Neural crest cell (in vitro differentiated cells): ENCODE data around the gene STXBP3. TPM values are rescaled to one million over a fixed set of nuclear protein-coding genes. Genes with fewer than 3 reads are reported as not detected.

Experiments
- DNase-seq: peaks from one replicate; pipeline ENCODE4 v3.0.0; 2021; ENCODE audit warnings: low read depth, mixed read lengths, low spot score
- H3K27ac Mint-ChIP-seq: one replicate; pipeline ENCODE4 v1.8.0; 2021; ENCODE audit warnings: mild to moderate bottlenecking, mixed read lengths; ENCODE audit not compliant: unreplicated experiment
- H3K27me3 Mint-ChIP-seq: 2 replicates; pipeline ENCODE4 v1.8.0; 2021; ENCODE audit warnings: low read depth, mild to moderate bottlenecking, mixed read lengths
- H3K36me3 Mint-ChIP-seq: 2 replicates; pipeline ENCODE4 v1.8.0; 2021; ENCODE audit warnings: low read depth, mild to moderate bottlenecking, mixed read lengths
- H3K4me1 Mint-ChIP-seq: 2 replicates; pipeline ENCODE4 v1.8.0; 2021; ENCODE audit warnings: mixed read lengths
- H3K4me3 Mint-ChIP-seq: one replicate; pipeline ENCODE4 v1.8.0; 2021; ENCODE audit warnings: mild to moderate bottlenecking, mixed read lengths
- H3K9me3 Mint-ChIP-seq: 2 replicates; pipeline ENCODE4 v1.8.0; 2021; ENCODE audit warnings: mixed read lengths
- total RNA-seq: library from RNA; stranded (reverse); gene quantifications from 2 replicates; pipeline ENCODE4 v1.2.1, GENCODE V29; 2021
- TF ChIP-seq, protein P1 (sequence below): fragments of 200-600 bp; sonication (generic); conservative IDR thresholded peaks from 2 replicates; pipeline ENCODE4 v1.5.0; 2021; ENCODE audit warnings: antibody characterized with exemption, mild to moderate bottlenecking

The STXBP3 gene
- total RNA-seq, 1 donor from 2014 or later: 32.2 TPM

DNA sequence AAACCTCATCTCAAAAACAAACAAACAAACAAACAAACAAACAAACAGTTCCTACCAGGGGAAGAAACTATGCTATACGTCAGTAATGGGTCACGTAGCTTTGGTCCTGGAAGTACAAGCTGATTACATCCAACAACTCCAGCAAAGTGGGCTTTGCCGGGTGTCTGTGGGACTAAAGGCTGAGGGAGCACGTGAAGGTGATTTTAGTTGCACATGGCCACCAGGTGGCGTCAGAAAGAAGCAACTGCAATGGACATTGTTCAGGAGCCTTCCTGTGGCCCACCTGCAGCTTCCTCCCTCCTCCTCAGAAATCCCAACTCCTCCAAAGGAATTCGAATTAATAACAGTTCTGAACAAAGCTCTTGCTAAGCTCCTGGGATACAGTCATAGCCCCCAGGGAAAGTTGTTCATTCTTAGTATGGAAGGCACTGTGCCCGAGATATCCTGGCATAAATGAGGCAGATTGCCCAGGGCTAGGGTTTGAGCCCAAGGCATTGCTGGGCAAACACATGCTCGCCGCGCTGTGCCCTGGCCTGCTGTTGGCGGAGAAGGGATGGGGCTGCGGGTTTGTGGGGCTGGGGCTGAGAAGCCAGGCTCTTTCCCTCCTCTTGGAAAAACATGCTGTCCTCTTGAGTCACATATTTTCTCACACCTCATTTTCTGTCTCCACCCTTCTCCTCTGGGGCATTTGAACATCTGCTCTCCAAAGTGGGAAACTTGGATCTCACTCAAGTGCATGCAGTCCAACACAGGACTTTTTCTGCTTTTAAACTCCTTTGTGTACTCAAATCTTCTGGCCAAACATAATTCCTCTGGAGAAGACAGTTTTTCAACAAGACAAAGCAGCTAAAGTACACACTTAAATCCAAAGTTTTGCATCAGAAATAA is 81.8 kb downstream of the STXBP3 start:
- Mint-ChIP-seq H3K36me3 (no peaks in the 10 kb centered on the region), H3K4me1 (peaks cover 6% of the 10 kb centered on the region), H3K9me3 (no peaks in the 10 kb centered on the region), H3K27me3 (no peaks in the 10 kb centered on the region), H3K27ac (peak overlapping the region; percentile 57), H3K4me3 (no peak overlapping the region)
- TF ChIP-seq, protein P1, sequence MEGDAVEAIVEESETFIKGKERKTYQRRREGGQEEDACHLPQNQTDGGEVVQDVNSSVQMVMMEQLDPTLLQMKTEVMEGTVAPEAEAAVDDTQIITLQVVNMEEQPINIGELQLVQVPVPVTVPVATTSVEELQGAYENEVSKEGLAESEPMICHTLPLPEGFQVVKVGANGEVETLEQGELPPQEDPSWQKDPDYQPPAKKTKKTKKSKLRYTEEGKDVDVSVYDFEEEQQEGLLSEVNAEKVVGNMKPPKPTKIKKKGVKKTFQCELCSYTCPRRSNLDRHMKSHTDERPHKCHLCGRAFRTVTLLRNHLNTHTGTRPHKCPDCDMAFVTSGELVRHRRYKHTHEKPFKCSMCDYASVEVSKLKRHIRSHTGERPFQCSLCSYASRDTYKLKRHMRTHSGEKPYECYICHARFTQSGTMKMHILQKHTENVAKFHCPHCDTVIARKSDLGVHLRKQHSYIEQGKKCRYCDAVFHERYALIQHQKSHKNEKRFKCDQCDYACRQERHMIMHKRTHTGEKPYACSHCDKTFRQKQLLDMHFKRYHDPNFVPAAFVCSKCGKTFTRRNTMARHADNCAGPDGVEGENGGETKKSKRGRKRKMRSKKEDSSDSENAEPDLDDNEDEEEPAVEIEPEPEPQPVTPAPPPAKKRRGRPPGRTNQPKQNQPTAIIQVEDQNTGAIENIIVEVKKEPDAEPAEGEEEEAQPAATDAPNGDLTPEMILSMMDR: peak; percentile 85
- peak; percentile 79 for DNase-seq

GRCh38 chr1:108829498-108829916 is 83.0 kb downstream of the STXBP3 start:
- Mint-ChIP-seq H3K4me3 (no peak overlapping the region), H3K36me3 (no peaks in the 10 kb centered on the region), H3K27me3 (no peaks in the 10 kb centered on the region), H3K4me1 (peaks cover 6% of the 10 kb centered on the region), H3K9me3 (no peaks in the 10 kb centered on the region), H3K27ac (no peak overlapping the region)
- TF ChIP-seq, protein P1: no peak
- no peak for DNase-seq

- Mint-ChIP-seq H3K27me3 (no peaks in the 10 kb centered on the region), H3K27ac (no peak overlapping the region), H3K9me3 (no peaks in the 10 kb centered on the region), H3K36me3 (no peaks in the 10 kb centered on the region), H3K4me1 (peaks cover 9% of the 10 kb centered on the region), H3K4me3 (no peak overlapping the region)
- TF ChIP-seq, protein P1: no peak
- DNase-seq: no peak
Measured at GRCh38 chr1:108830119-108831008, 83.9 kb downstream of the STXBP3 start.

- no peaks in the 10 kb centered on the region for H3K36me3 Mint-ChIP-seq
- H3K4me1 Mint-ChIP-seq: peaks cover 9% of the 10 kb centered on the region
- TF ChIP-seq, protein P1: no peak
- DNase-seq: no peak
- no peaks in the 10 kb centered on the region for H3K9me3 Mint-ChIP-seq
- no peaks in the 10 kb centered on the region for H3K27me3 Mint-ChIP-seq
- no peak overlapping the region for H3K4me3 Mint-ChIP-seq
- no peak overlapping the region for H3K27ac Mint-ChIP-seq
Measured at GRCh38 chr1:108831225-108831624, 84.8 kb downstream of the STXBP3 start.

GRCh38 chr1:108832929-108833328 is 86.5 kb downstream of the STXBP3 start:
- Mint-ChIP-seq H3K9me3 (no peaks in the 10 kb centered on the region), H3K4me3 (no peak overlapping the region), H3K27ac (no peak overlapping the region), H3K4me1 (peaks cover 7% of the 10 kb centered on the region), H3K36me3 (no peaks in the 10 kb centered on the region), H3K27me3 (no peaks in the 10 kb centered on the region)
- DNase-seq: no peak
- TF ChIP-seq, protein P1: no peak
